Smooth muscle cell (in vitro differentiated cells): ENCODE measurements around the gene TAS2R40. TPM values are rescaled to one million over a fixed set of nuclear protein-coding genes. Genes with fewer than 3 reads are reported as not detected.

Experiments used
- DNase-seq: peaks from one replicate; lab custom pipeline; 2025; ENCODE audit not compliant: unreplicated experiment; lab: John Stamatoyannopoulos, UW
- H2AFZ ChIP-seq: fragments of 200-600 bp; sonication (generic); 2 replicates; pipeline ENCODE4 v1.6.0; 2016; ENCODE audit warnings: antibody characterized with exemption, low read depth, mild to moderate bottlenecking
- H3F3A ChIP-seq: fragments of 200-600 bp; sonication (generic); 2 replicates; pipeline ENCODE4 v1.6.0; 2017; ENCODE audit warnings: antibody characterized with exemption, low read depth
- H3K27ac ChIP-seq: fragments of 200-600 bp; sonication (generic); 2 replicates; pipeline ENCODE4 v1.5.1; 2016; ENCODE audit warnings: low read depth, mild to moderate bottlenecking
- H3K27me3 ChIP-seq: fragments of 200-600 bp; sonication (generic); 2 replicates; pipeline ENCODE4 v1.6.1; 2016; ENCODE audit warnings: low read depth, mild to moderate bottlenecking
- H3K36me3 ChIP-seq: fragments of 200-600 bp; sonication (generic); 2 replicates; pipeline ENCODE4 v1.5.1; 2016; ENCODE audit warnings: low read depth
- H3K4me1 ChIP-seq: fragments of 200-600 bp; sonication (generic); 2 replicates; pipeline ENCODE4 v1.5.1; 2016; ENCODE audit warnings: low read depth
- H3K4me2 ChIP-seq: fragments of 200-600 bp; sonication (generic); 2 replicates; pipeline ENCODE4 v1.6.0; 2016; ENCODE audit warnings: mild to moderate bottlenecking
- H3K4me3 ChIP-seq: fragments of 200-600 bp; sonication (generic); 2 replicates; pipeline ENCODE4 v1.5.1; 2016; ENCODE audit warnings: mild to moderate bottlenecking
- H3K79me2 ChIP-seq: fragments of 200-600 bp; sonication (generic); 2 replicates; pipeline ENCODE4 v1.6.0; 2016; ENCODE audit warnings: low read depth, mild to moderate bottlenecking
- H3K9ac ChIP-seq: fragments of 200-600 bp; sonication (generic); 2 replicates; pipeline ENCODE4 v1.6.0; 2016; ENCODE audit warnings: low read depth
- H3K9me3 ChIP-seq: fragments of 200-600 bp; sonication (generic); replicated peaks from 2 replicates; pipeline ENCODE4 v1.5.1; 2016; ENCODE audit warnings: low read depth
- H4K20me1 ChIP-seq: fragments of 200-600 bp; sonication (generic); 2 replicates; pipeline ENCODE4 v1.6.0; 2016; ENCODE audit warnings: low read depth
- WGBS: methylation state at CpG from one replicate; pipeline ENCODE4 v1.1.7; 2016; ENCODE audit warnings: low lambda C conversion rate; 5-methylcytosine and 5-hydroxymethylcytosine counted together
- polyA plus RNA-seq: library from polyadenylated mRNA; unstranded; fragments of >200 nt; fragmentation: Nextera tagmentation; extraction: Ambion mirVana; gene quantifications from 2 replicates; pipeline ENCODE4 v1.2.1, GENCODE V29; 2016
- total RNA-seq: library from RNA; depleted of rRNA; stranded (reverse); fragments of >200 nt; gene quantifications from 2 replicates; pipeline ENCODE4 v1.2.3, GENCODE V29; 2014
- TF ChIP-seq, protein P1 (sequence below): fragments of 200-600 bp; sonication (generic); IDR thresholded peaks from 2 replicates; pipeline ENCODE4 v1.5.1; 2017; ENCODE audit warnings: borderline replicate concordance, mild to moderate bottlenecking, antibody characterized with exemption; ENCODE audit not compliant: insufficient read depth, poor library complexity, severe bottlenecking

TAS2R40 gene
- total and polyA plus RNA-seq, 2 experiments from 2014 or later = not detected

- H3K4me2 ChIP-seq = no peak overlapping the region
- 36% methylated on average over 3 of the region's 3 CpGs for WGBS
- DNase-seq = no peak
- no peak overlapping the region for H3K4me3 ChIP-seq
- H3K79me2 ChIP-seq = no peaks in the 10 kb centered on the region
- H3K27me3 ChIP-seq = no peaks in the 10 kb centered on the region
- TF ChIP-seq, protein P1, sequence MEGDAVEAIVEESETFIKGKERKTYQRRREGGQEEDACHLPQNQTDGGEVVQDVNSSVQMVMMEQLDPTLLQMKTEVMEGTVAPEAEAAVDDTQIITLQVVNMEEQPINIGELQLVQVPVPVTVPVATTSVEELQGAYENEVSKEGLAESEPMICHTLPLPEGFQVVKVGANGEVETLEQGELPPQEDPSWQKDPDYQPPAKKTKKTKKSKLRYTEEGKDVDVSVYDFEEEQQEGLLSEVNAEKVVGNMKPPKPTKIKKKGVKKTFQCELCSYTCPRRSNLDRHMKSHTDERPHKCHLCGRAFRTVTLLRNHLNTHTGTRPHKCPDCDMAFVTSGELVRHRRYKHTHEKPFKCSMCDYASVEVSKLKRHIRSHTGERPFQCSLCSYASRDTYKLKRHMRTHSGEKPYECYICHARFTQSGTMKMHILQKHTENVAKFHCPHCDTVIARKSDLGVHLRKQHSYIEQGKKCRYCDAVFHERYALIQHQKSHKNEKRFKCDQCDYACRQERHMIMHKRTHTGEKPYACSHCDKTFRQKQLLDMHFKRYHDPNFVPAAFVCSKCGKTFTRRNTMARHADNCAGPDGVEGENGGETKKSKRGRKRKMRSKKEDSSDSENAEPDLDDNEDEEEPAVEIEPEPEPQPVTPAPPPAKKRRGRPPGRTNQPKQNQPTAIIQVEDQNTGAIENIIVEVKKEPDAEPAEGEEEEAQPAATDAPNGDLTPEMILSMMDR = no peak
- H3K9me3 ChIP-seq = no peaks in the 10 kb centered on the region
- no peaks in the 10 kb centered on the region for H4K20me1 ChIP-seq
- no peaks in the 10 kb centered on the region for H3K4me1 ChIP-seq
- no peak overlapping the region for H3K9ac ChIP-seq
- no peaks in the 10 kb centered on the region for H3F3A ChIP-seq
- no peaks in the 10 kb centered on the region for H3K36me3 ChIP-seq
- no peak overlapping the region for H3K27ac ChIP-seq
- H2AFZ ChIP-seq = no peak overlapping the region
Observed at GRCh38 chr7:143255564-143255963, 33.7 kb downstream of the TAS2R40 start.

DNA sequence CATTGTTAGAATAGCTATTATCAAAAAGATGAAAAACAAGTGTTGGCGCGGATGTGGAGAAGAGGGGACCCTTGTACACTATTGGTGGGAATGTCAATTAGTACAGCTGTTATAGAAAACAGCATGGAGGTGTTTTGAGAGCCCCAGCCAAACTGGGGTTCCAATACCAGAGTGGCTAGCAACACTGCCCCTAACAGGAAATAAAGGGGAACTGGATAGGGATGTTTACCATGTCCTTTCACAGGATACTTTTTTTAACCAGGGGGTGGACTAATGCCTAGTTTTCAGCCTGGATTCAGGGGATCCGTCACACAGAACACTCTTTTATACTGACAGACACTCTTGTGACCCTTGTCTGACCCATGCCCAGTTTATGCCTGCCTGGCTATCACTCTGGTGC, 34.5 kb downstream of the TAS2R40 start:
- WGBS = 87% methylated on average over 3 of the region's 3 CpGs
- TF ChIP-seq, protein P1 = no peak
- H3K9me3 ChIP-seq = no peaks in the 10 kb centered on the region
- H3K79me2 ChIP-seq = no peaks in the 10 kb centered on the region
- no peak overlapping the region for H3K4me3 ChIP-seq
- no peak overlapping the region for H2AFZ ChIP-seq
- no peaks in the 10 kb centered on the region for H3K27me3 ChIP-seq
- H3K9ac ChIP-seq = no peak overlapping the region
- no peak overlapping the region for H3K4me2 ChIP-seq
- H3F3A ChIP-seq = no peaks in the 10 kb centered on the region
- H4K20me1 ChIP-seq = no peaks in the 10 kb centered on the region
- H3K27ac ChIP-seq = no peak overlapping the region
- no peak for DNase-seq
- no peaks in the 10 kb centered on the region for H3K4me1 ChIP-seq
- no peaks in the 10 kb centered on the region for H3K36me3 ChIP-seq

DNA sequence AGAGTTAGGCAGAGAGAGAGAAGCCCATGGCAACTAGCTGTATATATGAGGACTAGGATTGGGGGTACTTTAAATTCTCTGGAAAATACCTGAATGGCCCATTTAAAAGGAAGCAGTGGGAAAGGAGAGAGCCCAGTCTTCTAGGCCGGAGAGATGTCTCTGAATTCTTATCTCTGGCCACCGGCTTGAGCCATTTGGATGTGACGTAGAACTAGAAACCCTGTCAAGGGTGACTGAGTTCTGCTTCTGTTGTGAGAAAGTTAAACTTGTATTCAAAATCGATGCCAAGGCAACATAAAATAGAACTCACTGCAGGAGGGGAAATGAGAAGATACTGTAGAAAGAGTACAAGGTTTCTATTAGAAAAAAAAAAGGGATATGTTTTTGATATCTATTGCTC, 35.1 kb downstream of the TAS2R40 start:
- Histone ChIP-seq H3K27ac (no peak overlapping the region), H3K9me3 (no peaks in the 10 kb centered on the region), H3K4me3 (no peak overlapping the region), H2AFZ (no peak overlapping the region), H3K4me2 (no peak overlapping the region), H3K27me3 (no peaks in the 10 kb centered on the region), H3K9ac (no peak overlapping the region), H3F3A (no peaks in the 10 kb centered on the region), H3K4me1 (no peaks in the 10 kb centered on the region), H3K79me2 (no peaks in the 10 kb centered on the region), H3K36me3 (no peaks in the 10 kb centered on the region), H4K20me1 (no peaks in the 10 kb centered on the region)
- DNase-seq = no peak
- WGBS = 87% methylated on average over 4 of the region's 4 CpGs
- TF ChIP-seq, protein P1 = no peak

DNA sequence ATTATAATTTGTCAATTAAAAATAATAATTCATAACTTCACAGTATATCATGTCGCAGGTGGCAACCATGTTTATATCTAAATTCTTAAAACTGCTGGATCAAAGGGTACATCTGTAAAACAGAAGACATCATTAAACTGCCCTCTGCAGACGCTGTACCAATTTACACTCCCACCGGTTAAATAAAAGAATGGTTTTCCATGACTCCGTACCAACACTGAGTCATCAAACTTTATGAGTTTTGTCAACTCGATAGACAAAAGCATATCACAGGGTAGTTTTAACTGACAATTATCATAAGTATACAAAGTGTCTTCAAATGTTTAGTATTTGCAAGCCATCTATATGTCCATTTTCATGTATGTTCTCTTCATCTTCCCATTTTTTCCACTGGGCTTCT, 35.7 kb downstream of the TAS2R40 start:
- Histone ChIP-seq H2AFZ (no peak overlapping the region), H4K20me1 (no peaks in the 10 kb centered on the region), H3K4me2 (no peak overlapping the region), H3K79me2 (no peaks in the 10 kb centered on the region), H3K9me3 (no peaks in the 10 kb centered on the region), H3K27ac (no peak overlapping the region), H3K36me3 (no peaks in the 10 kb centered on the region), H3K4me3 (no peak overlapping the region), H3F3A (no peaks in the 10 kb centered on the region), H3K4me1 (no peaks in the 10 kb centered on the region), H3K27me3 (no peaks in the 10 kb centered on the region), H3K9ac (no peak overlapping the region)
- no peak for DNase-seq
- TF ChIP-seq, protein P1 = no peak
- 48% methylated on average over 5 of the region's 5 CpGs for WGBS
